Measurements from ENCODE around the gene TWF2.

TWF2 gene

DNA sequence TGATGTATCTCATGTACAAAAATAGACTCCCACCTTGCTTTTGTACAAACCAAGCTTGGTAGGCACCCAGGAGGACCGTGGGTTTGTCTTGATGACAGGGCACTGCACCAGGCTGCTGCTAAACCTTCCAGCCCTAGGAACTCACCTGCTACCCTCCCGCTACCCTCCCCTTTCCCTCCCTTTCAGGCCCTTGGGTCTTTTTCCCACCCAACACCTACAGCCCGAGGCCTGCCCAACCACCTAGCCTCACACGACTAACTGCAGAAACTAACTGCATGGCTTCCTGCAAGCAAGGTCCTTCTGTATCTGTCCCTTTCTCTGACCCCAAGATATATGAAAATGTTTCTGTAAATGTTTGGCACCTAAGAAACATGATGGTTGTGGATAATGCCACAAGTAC lies 17.7 kb upstream of the TWF2 start:
- DNase-seq, result no peak

DNA sequence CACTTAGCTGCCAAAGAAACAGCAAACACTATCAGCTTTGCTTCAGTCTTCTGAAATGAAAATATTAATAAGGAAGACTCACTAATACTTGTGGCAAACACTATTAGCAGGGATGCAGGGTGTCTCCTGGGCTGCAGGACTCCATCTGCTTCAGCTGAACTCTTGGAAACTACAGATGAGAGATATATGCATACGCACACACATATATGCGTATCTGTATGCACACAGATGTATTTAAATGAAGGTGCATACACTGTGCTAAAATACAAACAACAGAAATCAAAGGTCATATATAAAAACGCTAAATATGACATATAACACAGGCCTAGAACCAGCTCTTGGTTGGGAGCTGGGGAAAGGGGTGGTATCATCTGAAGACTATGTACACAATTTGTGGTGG lies 17.2 kb upstream of the TWF2 start:
- no peak for DNase-seq

DNA sequence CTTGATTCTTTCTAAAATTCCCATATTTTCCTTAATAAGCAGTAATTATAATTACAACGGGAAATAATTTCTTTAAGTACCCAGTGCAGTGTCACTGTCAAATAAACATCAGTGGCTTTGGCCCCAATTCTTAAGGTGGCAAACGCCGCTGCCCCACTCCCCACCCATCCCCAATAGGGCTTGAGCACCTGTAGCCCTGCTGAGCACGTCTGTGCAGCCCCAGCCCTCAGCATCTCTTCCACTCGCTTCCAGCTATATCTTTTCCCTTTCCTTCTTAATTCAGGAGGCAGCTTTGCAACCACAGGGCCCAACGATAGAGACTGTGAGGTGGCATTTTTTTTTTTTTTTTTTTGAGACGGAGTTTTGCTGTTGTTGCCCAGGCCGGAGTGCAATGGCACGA lies 15.7 kb upstream of the TWF2 start:
- no peak for DNase-seq

DNA sequence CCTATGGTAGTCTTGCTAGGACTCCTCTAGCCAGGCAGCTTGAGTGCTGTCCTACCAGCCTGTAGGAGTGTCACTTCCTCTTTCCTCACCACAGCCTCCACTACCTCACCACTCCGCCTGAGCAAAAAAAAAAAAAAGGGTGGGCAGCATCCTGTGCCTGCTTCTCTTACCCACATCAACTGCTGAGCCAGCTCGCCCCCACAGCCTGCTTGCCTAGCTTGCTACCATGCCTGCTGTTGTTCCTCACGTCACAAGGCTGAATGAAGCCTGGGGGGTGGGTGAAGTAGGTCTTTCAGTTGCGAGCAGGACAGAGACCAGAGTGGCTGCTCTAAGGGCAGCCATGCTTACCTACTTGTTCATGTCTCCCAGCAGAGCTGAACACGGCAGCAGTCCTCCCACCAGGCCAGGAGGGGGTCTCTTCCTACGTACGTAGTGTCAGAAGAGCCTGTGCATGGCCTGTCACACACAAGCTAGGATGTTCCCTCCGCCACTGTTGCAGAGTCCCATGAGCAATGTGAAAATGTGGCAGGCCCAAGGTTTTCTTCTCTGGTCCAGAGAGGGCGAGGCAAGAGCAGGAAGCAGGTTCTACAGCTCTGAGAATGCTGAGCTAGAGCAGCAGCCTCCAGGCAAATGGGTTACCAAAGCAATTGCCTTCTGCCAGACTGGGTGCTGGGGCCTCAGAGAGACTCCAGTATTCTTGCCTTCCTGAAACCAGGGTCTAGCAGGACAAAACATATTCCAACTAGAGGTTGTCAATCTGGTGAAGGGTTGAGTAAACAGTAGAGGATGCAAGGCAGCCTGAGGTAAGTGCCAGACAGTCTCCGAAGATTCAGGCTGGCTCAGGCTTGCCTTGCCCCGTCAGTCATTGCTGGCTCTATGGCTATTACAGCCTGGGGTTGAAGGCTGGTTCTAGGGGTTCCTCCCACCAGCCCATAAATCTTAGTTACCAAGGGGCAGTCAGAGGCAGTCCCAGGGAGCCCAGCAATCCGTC lies 14.7 kb upstream of the TWF2 start:
- peak; percentile 89 for DNase-seq

DNA sequence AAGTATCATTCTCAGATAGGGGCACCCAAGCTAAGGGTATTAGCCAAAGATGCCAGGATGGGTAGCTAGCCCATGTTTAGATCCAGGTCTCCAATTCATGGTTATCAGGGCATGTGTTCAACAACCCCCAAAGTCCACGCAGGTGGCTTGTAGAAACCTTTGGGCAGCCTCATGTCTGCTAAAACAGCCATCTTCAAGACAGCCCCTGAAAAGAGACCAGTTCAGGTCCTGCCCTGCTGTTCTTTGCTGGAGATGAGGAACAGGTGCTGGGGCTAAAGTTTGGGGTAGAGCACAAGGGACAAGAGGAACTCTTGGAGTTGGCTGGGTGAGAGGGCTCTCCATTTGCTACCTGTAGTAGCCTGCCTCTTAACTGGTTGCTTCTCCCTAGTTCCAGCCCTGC lies 11.2 kb upstream of the TWF2 start:
- DNase-seq, result no peak

DNA sequence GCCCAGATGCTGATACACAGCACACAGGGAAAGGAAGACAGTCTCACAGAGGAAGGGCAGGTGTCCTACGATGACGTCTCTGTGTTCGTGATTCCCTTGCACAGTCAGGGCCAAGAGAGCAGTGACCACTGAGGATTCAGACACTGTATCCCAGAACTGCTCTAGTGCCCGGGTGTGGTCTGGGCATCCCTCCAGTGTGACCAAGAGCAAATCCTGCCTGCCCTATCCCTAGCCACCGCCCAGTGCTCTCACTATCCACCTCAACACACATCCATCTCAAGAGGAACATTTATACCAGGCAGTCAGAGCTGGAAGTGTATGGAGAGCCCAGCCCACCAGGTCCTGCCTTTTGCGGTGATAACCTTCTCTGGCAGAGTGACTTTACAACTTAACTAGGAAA lies 10.7 kb upstream of the TWF2 start:
- no peak for DNase-seq

DNA sequence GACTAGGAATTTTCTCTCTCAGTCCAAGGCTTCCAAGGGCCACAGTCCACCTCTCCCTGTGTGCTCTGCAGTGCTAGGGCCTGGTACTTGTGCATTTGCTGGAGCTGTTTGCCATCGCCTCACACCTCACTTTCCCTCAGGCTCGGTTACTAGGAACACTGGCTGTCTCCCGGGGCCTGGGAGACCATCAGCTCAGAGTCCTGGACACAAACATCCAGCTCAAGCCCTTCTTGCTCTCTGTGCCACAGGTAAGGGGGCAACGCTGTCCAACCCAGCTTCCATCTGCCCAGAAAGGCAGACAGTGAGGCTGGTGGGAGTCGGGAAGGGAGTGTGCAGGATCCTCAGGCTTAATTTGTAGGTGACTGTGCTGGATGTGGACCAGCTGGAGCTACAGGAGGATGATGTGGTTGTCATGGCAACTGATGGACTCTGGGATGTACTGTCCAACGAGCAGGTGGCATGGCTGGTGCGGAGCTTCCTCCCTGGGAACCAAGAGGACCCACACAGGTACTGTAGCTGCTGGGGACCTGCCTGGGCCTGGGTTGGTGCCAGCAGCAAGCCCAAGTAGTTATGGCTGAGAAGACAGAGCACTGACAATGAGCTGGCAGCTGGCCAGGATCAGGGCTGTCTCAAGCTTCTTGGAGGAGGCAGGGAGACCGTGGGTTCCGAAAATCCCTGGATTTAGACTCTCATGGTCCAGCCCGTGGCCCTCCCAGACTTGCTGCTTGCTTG lies 10.0 kb upstream of the TWF2 start:
- peak; percentile 66 for DNase-seq

DNA sequence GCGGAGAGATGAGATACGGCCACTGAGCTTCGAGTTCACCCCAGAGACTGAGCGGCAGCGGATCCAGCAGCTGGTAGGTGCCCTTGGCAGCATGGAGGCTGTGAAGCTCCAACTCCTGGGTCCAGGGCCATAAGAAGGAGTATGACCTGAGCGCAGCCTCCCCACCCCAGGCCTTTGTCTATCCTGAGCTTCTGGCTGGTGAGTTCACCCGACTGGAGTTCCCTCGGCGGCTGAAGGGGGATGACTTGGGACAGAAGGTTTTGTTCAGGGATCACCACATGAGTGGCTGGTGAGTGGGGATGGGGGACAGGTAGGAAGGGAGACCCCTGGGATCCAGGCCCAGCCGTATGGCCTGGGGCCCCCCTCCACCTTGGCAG lies 9.2 kb upstream of the TWF2 start:
- no peak for DNase-seq

DNA sequence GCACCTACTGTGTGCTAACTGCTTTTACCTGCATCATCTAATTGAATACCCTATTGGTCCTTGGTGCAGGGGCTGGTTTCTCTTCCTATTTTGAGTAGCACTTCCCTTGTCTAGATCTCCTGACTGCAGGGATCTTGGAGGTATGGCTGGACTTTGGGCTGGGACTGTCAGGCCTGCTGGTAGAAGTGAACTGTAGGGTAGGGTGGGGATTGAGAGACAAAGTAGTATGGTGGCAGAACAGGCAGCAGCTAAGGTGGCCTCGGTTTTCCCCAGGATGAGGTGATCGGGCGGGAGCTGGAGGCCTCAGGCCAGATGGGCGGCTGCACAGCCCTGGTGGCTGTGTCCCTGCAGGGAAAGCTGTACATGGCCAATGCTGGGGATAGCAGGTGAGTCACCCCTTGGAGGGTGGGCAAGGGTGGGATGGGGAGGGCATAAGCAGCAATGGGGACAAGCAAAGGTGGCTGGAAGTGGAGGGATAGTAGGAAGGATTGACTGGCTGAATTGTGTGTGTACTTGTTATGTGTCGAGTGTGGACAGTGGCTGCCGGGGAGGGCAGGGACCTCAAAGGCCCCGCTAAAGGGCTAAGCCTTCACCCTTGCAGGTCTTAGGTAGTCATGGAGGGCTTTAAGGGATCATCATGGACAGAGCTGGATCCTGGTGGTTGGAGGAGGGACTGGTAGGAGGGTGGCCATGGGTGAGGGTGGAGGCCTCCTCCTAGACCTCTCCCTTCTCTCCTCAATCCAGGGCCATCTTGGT lies 8.6 kb upstream of the TWF2 start:
- no peak for DNase-seq

DNA sequence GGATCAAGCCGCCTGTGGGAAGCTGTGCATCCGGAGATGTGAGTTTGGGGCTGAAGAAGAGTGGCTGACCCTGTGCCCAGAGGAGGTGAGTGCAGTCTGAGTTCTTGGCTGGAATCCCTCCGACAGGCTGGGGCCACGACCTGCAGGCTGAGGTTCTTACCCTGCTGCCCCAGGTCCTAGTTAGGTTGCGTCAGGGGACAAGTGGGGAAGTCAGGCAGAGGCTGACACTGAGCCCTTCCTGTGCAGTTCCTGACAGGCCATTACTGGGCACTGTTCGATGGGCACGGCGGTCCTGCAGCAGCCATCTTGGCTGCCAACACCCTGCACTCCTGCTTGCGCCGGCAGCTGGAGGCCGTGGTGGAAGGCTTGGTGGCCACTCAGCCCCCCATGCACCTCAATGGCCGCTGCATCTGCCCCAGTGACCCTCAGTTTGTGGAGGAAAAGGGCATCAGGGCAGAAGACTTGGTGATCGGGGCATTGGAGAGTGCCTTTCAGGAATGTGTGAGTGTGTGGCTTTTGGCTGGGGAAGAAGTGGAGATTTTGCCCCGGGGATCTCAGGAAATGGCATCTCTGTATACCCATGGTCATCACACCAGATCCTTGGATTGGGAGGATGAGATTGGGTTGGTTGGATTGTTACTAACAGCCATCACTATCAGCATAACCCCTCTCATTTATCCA lies 7.9 kb upstream of the TWF2 start:
- DNase-seq, result no peak

DNA sequence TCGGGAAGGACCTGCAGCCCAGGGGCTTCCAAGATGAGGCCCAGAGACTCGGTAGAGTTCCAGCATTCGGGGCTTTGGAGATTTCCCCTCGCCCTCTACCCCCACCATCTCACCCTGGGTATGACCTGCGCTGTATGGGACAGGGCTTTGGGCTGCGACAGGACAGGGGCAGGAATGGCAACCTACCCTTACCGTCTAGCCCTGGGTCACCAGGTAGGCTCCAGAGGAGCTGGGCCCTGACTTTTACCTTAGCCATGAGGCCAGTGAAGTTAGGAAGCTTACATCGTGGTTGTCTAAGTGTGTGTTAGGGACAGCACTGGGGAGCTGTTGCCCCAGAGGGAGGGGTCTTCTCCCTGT lies 7.3 kb upstream of the TWF2 start:
- no peak for DNase-seq

DNA sequence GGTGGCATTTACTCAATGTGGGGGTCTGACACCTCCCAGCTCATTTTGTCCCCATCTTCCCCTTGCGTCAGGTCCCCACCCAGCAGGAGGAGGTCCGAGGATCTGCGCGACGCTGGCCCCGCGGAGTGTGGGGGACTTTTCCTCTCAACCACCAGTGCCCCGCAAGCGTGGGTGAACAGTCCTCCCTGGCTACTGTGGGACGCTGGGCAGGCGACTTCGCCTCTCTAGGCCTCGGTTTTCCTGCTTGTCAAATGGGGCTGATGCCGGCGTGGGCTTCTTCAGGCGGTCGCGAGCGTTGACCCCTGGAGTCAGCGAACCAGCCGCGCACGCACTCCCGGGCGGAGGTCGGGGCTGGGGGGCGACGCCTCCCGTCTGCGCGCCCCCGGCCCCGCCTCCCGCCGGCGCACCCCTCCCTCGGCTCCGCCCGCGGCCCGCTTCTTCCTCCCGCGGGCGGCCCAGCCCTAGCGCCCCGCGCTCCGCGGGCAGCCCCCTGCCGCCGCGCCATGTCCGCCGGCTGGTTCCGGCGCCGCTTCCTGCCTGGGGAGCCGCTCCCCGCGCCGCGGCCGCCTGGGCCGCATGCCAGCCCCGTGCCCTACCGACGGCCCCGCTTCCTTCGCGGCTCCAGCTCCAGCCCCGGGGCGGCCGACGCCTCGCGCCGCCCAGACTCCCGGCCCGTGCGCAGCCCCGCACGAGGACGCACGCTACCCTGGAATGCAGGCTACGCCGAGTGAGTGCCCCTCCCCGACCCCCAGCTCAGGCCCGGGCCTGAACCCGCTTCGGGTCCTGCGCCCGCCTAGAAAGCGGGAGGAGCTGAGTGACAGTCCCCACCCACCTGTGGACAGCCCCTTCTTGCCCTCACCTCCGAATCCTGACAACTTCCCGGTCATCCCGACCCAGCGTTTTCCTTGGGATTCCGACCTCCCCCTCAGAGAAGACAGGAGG lies 6.6 kb upstream of the TWF2 start, which contains the start of gene PPM1M:
TSS of gene PPM1M (plus strand) at position 438 of the 942 bp plus-strand sequence. CDS start at position 504, 66 bp downstream.
- peak; percentile 79 for DNase-seq

DNA sequence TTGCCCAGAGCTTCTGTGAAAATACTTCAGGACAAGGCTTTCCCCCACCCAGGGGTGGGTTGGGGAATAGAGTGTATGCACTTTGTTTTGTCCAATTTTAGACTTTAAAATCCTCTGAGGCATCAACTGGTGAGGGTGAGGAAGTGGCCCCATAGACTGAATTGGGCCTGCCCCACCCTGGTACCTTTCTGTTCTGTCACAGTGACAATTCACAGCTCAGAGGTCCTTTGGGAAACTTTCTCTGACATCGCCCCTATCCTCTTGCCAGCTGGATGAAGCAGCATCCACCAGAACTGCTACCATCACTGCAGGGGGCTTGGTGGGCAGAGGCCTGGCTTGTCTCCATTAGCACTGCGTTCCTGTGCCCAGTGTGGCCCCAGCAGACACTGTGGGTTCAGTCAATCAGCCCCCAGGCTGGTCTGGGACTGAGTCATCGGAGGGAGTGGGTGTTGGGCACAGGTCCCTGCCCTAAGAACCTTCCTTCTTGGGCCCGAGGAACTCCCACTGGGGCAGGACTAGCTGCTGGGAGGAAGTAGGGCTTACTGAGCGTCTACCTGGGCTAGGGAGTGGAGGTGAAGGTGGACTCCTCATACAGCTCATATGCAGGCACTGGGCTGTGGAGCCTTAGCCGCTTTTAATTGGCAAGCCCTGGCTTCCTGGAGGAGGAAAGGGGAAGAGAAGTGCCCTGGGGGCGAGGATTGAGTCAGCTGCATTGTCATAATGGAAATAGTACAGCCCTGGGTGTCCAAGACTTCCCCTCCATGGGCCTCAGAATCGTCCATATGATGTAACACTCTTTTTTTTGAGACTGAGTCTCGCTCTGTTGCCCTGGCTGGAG lies 5.1 kb upstream of the TWF2 start:
- peak; percentile 50 for DNase-seq

DNA sequence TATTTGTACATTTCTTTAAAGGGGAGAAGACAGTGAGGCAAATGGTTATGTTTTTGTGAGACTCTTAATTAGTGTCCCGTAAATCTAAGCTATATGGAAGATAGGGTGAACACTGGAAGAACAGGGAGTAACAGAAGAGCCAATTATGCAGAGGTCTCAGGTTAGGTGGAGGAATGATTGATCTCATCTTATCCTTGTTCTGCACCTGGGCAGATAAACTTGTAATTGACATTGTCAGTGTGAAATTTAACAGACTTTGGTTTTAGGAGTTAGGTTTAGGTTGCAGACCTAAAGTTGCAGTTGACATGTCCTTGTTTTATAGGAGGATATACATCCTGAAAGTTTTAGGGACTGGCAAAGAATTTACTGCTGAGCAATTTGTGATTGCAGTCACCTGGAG lies 3.1 kb upstream of the TWF2 start:
- no peak for DNase-seq

DNA sequence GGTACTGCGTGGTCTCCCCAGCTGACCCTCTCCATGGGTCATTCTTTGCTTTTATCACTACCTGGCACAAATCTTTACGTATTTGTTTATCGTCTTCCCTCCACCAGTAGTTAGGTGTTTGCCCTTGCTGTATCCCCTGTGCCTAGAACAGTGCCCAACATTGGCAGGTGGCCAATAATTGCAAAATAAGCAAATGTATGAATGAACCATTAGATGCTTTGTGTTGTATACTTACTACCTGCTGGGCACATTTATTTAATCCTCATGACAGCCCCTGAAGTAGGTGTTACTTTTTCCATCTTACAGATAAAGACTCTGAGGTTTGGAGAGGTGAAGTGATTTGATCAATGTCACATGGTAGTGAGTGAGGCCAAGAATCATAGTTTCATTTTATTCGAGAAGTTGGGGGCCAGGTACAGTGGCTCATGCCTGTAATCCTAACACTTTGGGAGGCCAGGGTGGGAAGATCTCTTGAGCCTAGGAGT lies 2.0 kb upstream of the TWF2 start:
- peak; percentile 2 for DNase-seq

DNA sequence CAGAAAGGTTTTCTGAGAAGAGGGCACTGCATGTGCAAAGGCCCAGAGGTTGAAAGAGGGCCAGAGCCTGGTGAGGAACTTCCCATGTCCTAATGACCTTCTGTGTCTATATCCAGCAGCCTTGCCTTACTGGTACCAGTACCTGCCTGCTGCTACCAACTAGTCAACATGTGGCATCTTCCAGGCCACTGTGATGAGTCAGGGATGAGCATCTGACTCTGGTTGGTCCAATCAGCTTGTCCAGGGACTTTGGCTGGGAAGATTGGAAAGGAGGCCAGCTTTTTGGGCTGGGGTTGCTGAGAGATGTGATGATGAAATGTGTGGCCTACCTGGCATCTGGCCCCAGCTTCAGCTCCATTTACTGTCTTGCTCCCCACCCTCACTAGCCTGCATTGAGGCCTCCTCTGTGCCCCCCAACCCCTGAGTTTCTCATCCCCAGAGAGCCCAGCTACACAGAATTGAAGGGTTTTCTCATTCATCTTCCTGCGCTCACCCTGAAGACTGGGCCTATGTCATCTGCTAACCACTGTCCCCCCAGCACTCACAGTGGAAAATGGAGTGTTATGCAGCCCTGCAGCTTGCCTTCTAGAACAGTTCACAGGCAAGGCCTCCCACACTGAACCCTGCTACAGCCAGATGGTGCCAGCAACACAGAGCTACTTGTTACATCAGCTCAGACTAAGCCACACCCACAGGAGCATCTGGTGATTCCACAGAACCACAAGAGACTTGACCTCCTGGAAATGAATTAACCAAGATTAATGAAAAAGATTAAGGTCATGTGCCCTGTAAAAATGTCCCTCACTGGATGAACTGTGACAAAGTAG lies 1.3 kb upstream of the TWF2 start:
- peak; percentile 67 for DNase-seq

DNA sequence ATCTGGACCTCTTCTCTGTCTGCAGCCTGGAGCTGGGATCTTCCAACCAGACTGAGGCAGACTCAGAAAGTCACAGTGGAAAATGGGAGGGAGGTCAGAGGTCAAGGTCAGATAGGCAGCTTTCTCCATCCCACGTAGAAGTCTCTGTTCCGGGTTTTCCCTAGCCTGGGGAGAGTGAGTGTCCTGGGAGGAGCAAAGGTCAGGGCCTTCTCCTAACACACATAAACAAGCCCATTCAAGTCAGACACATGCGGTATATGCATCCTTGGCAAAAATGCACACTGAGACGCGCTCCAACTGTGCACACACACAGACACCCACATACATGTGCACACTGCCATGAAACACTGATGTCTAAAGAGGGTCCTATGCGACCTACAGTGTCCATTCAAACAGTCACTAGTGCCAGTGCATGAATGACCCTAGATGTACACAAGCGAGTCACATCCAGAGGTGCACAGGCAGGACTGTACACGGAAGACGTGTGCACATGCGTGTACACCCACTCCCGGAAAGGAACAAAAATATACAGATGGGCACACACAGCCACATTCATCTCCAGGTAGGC lies 681 bp downstream of the TWF2 start:
- no peak for DNase-seq

DNA sequence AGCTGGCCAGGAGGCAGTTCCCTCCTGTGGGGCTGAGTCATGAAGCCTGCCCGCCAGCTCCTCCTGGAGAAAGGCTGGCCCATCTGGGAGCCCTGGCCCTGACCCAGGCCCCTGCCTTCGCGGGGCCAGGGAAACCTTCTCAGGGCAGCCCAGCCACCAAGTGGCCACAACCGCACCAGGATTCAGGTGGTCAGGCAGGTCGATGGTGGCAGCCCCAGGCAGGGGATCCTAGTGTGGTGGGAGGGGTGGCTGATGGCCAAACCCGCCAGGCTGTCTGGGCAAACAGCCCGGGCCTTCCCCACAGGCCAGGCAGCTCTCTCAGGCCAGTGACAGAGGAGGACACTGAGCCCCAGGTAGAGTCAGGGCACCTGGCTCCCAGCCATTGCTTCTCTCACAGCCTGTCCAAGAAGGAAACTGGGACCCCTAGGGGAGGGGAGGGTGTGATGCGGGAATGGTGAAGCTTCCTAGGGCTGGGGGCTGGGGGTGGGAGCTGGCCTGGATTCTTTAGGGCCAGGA lies 1.2 kb downstream of the TWF2 start:
- peak; percentile 2 for DNase-seq
